Fibroblast of lung (primary cell): Measurements from ENCODE around the gene MTOR. TPM values are rescaled to one million over a fixed set of nuclear protein-coding genes. Genes with fewer than 3 reads are reported as not detected.

Source experiments
- DNase-seq, 2 donors: peaks; one replicate each; pipeline versions ENCODE4 v3.0.0 to v3.0.0-alpha.2; 2010; ENCODE audit warnings: low read depth in 2 of 2
- H2AFZ ChIP-seq: 2 replicates; pipeline ENCODE4 v1.5.1; 2012; ENCODE audit warnings: low read length, control low read depth, inconsistent platforms
- H3K27ac ChIP-seq: 2 replicates; pipeline ENCODE4 v1.5.1; 2011; ENCODE audit warnings: low read length, control low read depth; ENCODE audit not compliant: insufficient read depth
- H3K27me3 ChIP-seq: 2 replicates; pipeline ENCODE4 v1.5.1; 2011; ENCODE audit warnings: mild to moderate bottlenecking, low read length; ENCODE audit not compliant: control insufficient read depth, insufficient read depth
- H3K36me3 ChIP-seq: 2 replicates; pipeline ENCODE4 v1.5.1; 2011; ENCODE audit warnings: low read length; ENCODE audit not compliant: control insufficient read depth, insufficient read depth
- H3K4me1 ChIP-seq: 2 replicates; pipeline ENCODE4 v1.5.1; 2011; ENCODE audit warnings: low read length; ENCODE audit not compliant: control insufficient read depth, insufficient read depth; ENCODE audit errors: extremely low read depth
- H3K4me2 ChIP-seq: 2 replicates; pipeline ENCODE4 v1.5.1; 2011; ENCODE audit warnings: low read length, control low read depth; ENCODE audit not compliant: insufficient read depth; ENCODE audit errors: extremely low read depth
- H3K4me3 ChIP-seq, 4 experiments: fragments of 200-600 bp in 1 of 4; sonication (generic) in 1 of 4; replicated peaks in 1 of 4; 2 replicates each; pipeline ENCODE4 v1.5.1; 2011 to 2016; ENCODE audit warnings: low read length in 4 of 4, low read depth in 3 of 4, mild to moderate bottlenecking in 3 of 4, control low read depth in 2 of 4, inconsistent platforms in 1 of 4, mixed read lengths in 1 of 4; ENCODE audit not compliant: insufficient read depth in 1 of 4; ENCODE audit errors: control extremely low read depth in 1 of 4
- H3K79me2 ChIP-seq: 2 replicates; pipeline ENCODE4 v1.5.1; 2012; ENCODE audit warnings: mild to moderate bottlenecking, low read length, inconsistent platforms; ENCODE audit not compliant: control insufficient read depth, insufficient read depth
- H3K9ac ChIP-seq: 2 replicates; pipeline ENCODE4 v1.5.1; 2011; ENCODE audit warnings: mild to moderate bottlenecking, low read length, control low read depth; ENCODE audit not compliant: insufficient read depth
- H3K9me3 ChIP-seq: 2 replicates; pipeline ENCODE4 v1.5.1; 2012; ENCODE audit warnings: low read depth, low read length; ENCODE audit not compliant: control insufficient read depth, insufficient read depth
- H4K20me1 ChIP-seq: 2 replicates; pipeline ENCODE4 v1.5.1; 2011; ENCODE audit warnings: low read length; ENCODE audit not compliant: control insufficient read depth, insufficient read depth; ENCODE audit errors: extremely low read depth
- CTCF ChIP-seq, 2 donors: IDR thresholded peaks in 1 of 2; conservative IDR thresholded peaks in 1 of 2; 1 replicate in 1 of 2; 2 replicates in 1 of 2; pipeline ENCODE4 v1.5.1; 2011 to 2012; ENCODE audit warnings: low read length in 2 of 2, control low read depth in 1 of 2, inconsistent platforms in 1 of 2, low read depth in 1 of 2, mild to moderate bottlenecking in 1 of 2
- EZH2 ChIP-seq: IDR thresholded peaks from 2 replicates; pipeline ENCODE4 v1.5.1; 2012; ENCODE audit warnings: low read length, control low read depth, mild to moderate bottlenecking; ENCODE audit errors: missing control alignments
- polyA plus RNA-seq, 2 donors: library from polyadenylated mRNA; depleted of rRNA in 1 of 2; stranded (reverse) in 1 of 2; unstranded in 1 of 2; fragments of >200 nt; gene quantifications; 2 replicates each; pipeline ENCODE4 v1.2.1, GENCODE V29; 2011 to 2012; ENCODE audit warnings: missing spikeins in 1 of 2
- total RNA-seq: library from RNA; depleted of rRNA; stranded (reverse); fragments of >200 nt; gene quantifications from 2 replicates; pipeline ENCODE4 v1.2.1, GENCODE V29; 2014

The MTOR gene
- total and polyA plus RNA-seq, 2 donors (not counting 1 experiment from before 2014, with no cell fraction given): 20.2 to 36.2 TPM

GRCh38 chr1:11138029-11138428, 124.3 kb downstream of the MTOR start:
- Histone ChIP-seq H3K27ac (no peak overlapping the region), H3K36me3 (peaks cover 9% of the 10 kb centered on the region), H3K9ac (no peak overlapping the region), H3K27me3 (no peaks in the 10 kb centered on the region), H3K9me3 (no peaks in the 10 kb centered on the region), H2AFZ (no peak overlapping the region), H3K79me2 (no peaks in the 10 kb centered on the region), H3K4me1 (peaks cover 25% of the 10 kb centered on the region), H4K20me1 (no peaks in the 10 kb centered on the region), H3K4me3 (no peak overlapping the region), H3K4me2 (no peak overlapping the region)
- TF ChIP-seq CTCF (conservative IDR thresholded peaks at IDR 0.05 in 1 of 2, IDR thresholded peaks at IDR 0.05 in 1 of 2; ENCODE audit: low read depth in 1 of 2, low read length in 2 of 2) (no peak), EZH2 (no peak)
- no peak for DNase-seq

- Histone ChIP-seq H2AFZ (no peak overlapping the region), H3K4me2 (peak overlapping the region; percentile 54), H3K9ac (no peak overlapping the region), H3K36me3 (peaks cover 21% of the 10 kb centered on the region), H3K9me3 (no peaks in the 10 kb centered on the region), H3K27ac (peak overlapping the region; percentile 49), H3K27me3 (no peaks in the 10 kb centered on the region), H3K4me1 (peaks cover 25% of the 10 kb centered on the region), H3K4me3 (no peak overlapping the region), H4K20me1 (no peaks in the 10 kb centered on the region), H3K79me2 (no peaks in the 10 kb centered on the region)
- DNase-seq: peak in 1 of 2 donors; percentile 21
- TF ChIP-seq EZH2 (no peak), CTCF (conservative IDR thresholded peaks at IDR 0.05 in 1 of 2, IDR thresholded peaks at IDR 0.05 in 1 of 2; ENCODE audit: low read depth in 1 of 2, low read length in 2 of 2) (no peak)
These were observed 127.5 kb downstream of the MTOR start for GRCh38 chr1:11134898-11135266.

GRCh38 chr1:11134251-11134897, 128.0 kb downstream of the MTOR start:
- Histone ChIP-seq H3K36me3 (peaks cover 22% of the 10 kb centered on the region), H3K4me1 (peaks cover 24% of the 10 kb centered on the region), H3K4me2 (peak overlapping the region; percentile 54), H3K27me3 (no peaks in the 10 kb centered on the region), H2AFZ (no peak overlapping the region), H3K9me3 (no peaks in the 10 kb centered on the region), H3K9ac (no peak overlapping the region), H3K4me3 (no peak overlapping the region), H3K27ac (peak overlapping the region; percentile 49), H4K20me1 (no peaks in the 10 kb centered on the region), H3K79me2 (no peaks in the 10 kb centered on the region)
- peak; percentile 30 to 34 for DNase-seq
- no peak for TF ChIP-seq EZH2
- TF ChIP-seq CTCF (conservative IDR thresholded peaks at IDR 0.05 in 1 of 2, IDR thresholded peaks at IDR 0.05 in 1 of 2; ENCODE audit: low read depth in 1 of 2, low read length in 2 of 2): no peak
